ENCODE results near the gene TMEM94. TPM values are rescaled to one million over a fixed set of nuclear protein-coding genes. Genes with fewer than 3 reads are reported as not detected.

TMEM94 gene
- total and polyA plus RNA-seq, 2 of the 13 experiments (the other 11 are each of a cell fraction or from before 2014, with no cell fraction given) = 32.6 to 134 TPM

DNA sequence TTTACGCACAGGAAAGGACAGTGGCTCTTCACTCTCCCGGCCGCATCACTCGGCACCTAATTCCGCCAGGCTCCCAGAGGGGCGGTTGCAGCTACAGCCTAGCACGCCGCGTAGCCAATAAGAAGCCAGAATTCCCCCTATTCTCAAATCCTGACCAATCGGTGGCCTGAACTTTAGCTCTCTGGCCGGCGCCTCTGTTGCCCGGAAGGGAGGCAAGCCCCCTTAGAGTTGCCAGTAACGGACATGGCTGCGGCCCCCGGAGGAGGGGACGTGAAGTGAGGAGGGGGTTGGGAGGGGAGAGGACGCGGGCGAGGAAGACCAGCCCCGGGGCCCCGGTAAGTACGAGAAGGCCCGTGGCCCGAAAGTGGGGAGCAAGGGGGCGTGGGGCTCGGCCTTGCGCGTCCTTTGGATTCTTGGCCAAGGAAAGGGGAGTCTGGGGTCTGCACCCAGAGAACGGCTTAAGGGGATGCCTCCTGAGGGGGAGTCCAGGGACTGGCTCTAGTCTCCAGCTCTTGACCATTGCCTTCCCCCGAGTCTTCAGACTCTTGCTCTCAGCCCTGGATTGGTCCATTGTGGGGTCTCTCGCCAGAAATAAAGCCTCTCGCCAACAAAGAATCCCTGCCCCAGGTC is at the start of gene TMEM94 (continued):
- TF ChIP-seq, protein P1, sequence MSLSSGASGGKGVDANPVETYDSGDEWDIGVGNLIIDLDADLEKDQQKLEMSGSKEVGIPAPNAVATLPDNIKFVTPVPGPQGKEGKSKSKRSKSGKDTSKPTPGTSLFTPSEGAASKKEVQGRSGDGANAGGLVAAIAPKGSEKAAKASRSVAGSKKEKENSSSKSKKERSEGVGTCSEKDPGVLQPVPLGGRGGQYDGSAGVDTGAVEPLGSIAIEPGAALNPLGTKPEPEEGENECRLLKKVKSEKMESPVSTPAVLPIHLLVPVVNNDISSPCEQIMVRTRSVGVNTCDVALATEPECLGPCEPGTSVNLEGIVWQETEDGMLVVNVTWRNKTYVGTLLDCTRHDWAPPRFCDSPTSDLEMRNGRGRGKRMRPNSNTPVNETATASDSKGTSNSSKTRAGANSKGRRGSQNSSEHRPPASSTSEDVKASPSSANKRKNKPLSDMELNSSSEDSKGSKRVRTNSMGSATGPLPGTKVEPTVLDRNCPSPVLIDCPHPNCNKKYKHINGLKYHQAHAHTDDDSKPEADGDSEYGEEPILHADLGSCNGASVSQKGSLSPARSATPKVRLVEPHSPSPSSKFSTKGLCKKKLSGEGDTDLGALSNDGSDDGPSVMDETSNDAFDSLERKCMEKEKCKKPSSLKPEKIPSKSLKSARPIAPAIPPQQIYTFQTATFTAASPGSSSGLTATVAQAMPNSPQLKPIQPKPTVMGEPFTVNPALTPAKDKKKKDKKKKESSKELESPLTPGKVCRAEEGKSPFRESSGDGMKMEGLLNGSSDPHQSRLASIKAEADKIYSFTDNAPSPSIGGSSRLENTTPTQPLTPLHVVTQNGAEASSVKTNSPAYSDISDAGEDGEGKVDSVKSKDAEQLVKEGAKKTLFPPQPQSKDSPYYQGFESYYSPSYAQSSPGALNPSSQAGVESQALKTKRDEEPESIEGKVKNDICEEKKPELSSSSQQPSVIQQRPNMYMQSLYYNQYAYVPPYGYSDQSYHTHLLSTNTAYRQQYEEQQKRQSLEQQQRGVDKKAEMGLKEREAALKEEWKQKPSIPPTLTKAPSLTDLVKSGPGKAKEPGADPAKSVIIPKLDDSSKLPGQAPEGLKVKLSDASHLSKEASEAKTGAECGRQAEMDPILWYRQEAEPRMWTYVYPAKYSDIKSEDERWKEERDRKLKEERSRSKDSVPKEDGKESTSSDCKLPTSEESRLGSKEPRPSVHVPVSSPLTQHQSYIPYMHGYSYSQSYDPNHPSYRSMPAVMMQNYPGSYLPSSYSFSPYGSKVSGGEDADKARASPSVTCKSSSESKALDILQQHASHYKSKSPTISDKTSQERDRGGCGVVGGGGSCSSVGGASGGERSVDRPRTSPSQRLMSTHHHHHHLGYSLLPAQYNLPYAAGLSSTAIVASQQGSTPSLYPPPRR (CRISPR knock-in tag; IDR thresholded peaks at IDR 0.05; ENCODE audit: borderline replicate concordance) = no peak
- peak; percentile 76; the same call in 1 of the 2 replicates for TF ChIP-seq U2AF2 (IDR thresholded peaks at IDR 0.05; ENCODE audit: low read depth, low read length)
- peak; percentile 77 for TF ChIP-seq ZNF430 (CRISPR knock-in tag; IDR thresholded peaks at IDR 0.05)
- peak; percentile 92 for TF ChIP-seq SAP130 (CRISPR knock-in tag; IDR thresholded peaks at IDR 0.05; ENCODE audit: low read depth)
- TF ChIP-seq, protein P2, sequence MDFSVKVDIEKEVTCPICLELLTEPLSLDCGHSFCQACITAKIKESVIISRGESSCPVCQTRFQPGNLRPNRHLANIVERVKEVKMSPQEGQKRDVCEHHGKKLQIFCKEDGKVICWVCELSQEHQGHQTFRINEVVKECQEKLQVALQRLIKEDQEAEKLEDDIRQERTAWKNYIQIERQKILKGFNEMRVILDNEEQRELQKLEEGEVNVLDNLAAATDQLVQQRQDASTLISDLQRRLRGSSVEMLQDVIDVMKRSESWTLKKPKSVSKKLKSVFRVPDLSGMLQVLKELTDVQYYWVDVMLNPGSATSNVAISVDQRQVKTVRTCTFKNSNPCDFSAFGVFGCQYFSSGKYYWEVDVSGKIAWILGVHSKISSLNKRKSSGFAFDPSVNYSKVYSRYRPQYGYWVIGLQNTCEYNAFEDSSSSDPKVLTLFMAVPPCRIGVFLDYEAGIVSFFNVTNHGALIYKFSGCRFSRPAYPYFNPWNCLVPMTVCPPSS (IDR thresholded peaks at IDR 0.05) = no peak
- TF ChIP-seq, protein P3, sequence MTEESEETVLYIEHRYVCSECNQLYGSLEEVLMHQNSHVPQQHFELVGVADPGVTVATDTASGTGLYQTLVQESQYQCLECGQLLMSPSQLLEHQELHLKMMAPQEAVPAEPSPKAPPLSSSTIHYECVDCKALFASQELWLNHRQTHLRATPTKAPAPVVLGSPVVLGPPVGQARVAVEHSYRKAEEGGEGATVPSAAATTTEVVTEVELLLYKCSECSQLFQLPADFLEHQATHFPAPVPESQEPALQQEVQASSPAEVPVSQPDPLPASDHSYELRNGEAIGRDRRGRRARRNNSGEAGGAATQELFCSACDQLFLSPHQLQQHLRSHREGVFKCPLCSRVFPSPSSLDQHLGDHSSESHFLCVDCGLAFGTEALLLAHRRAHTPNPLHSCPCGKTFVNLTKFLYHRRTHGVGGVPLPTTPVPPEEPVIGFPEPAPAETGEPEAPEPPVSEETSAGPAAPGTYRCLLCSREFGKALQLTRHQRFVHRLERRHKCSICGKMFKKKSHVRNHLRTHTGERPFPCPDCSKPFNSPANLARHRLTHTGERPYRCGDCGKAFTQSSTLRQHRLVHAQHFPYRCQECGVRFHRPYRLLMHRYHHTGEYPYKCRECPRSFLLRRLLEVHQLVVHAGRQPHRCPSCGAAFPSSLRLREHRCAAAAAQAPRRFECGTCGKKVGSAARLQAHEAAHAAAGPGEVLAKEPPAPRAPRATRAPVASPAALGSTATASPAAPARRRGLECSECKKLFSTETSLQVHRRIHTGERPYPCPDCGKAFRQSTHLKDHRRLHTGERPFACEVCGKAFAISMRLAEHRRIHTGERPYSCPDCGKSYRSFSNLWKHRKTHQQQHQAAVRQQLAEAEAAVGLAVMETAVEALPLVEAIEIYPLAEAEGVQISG (CRISPR knock-in tag; IDR thresholded peaks at IDR 0.05) = peak; percentile 88
- TF ChIP-seq BRCA1 (CRISPR knock-in tag; IDR thresholded peaks at IDR 0.05) = no peak
- peak; percentile 67; the same call in 1 of the 2 replicates for TF ChIP-seq ZNF607 (CRISPR knock-in tag; IDR thresholded peaks at IDR 0.05; ENCODE audit: borderline replicate concordance)
- TF ChIP-seq RCOR2 (CRISPR knock-in tag; IDR thresholded peaks at IDR 0.05) = 0 out of 2 replicates have a peak, but pooled peaks have one; percentile 29
- TF ChIP-seq, protein P4, sequence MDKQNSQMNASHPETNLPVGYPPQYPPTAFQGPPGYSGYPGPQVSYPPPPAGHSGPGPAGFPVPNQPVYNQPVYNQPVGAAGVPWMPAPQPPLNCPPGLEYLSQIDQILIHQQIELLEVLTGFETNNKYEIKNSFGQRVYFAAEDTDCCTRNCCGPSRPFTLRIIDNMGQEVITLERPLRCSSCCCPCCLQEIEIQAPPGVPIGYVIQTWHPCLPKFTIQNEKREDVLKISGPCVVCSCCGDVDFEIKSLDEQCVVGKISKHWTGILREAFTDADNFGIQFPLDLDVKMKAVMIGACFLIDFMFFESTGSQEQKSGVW (CRISPR knock-in tag; IDR thresholded peaks at IDR 0.05; ENCODE audit: borderline replicate concordance) = no peak
- no peak for TF ChIP-seq FIP1L1 (IDR thresholded peaks at IDR 0.05; ENCODE audit: borderline replicate concordance, insufficient read depth, low read depth, low read length)
- no peak for TF ChIP-seq SCMH1 (CRISPR knock-in tag; IDR thresholded peaks at IDR 0.05; ENCODE audit: borderline replicate concordance)
- TF ChIP-seq ZNF451 (CRISPR knock-in tag; IDR thresholded peaks at IDR 0.05) = 0 out of 2 replicates have a peak, but pooled peaks have one; percentile 61

Measured in HepG2 (cell line).